Trophoblast cell (in vitro differentiated cells and primary cell): ENCODE data around the gene KLHL42.

ENCODE experiments used
- DNase-seq, 2 donors: peaks; one replicate each; pipeline ENCODE4 v3.0.0-alpha.2; 2016
- H2AFZ ChIP-seq: 2 replicates; pipeline ENCODE4 v1.6.1; 2013; ENCODE audit warnings: low read length, moderate library complexity, mild to moderate bottlenecking; ENCODE audit not compliant: insufficient read depth, poor library complexity
- H2AK5ac ChIP-seq: 2 replicates; pipeline ENCODE4 v1.6.1; 2013; ENCODE audit warnings: mild to moderate bottlenecking, low read length
- H2BK120ac ChIP-seq: 2 replicates; pipeline ENCODE4 v1.6.1; 2013; ENCODE audit warnings: low read length, mild to moderate bottlenecking, moderate library complexity; ENCODE audit not compliant: insufficient read depth, poor library complexity
- H2BK12ac ChIP-seq: 2 replicates; pipeline ENCODE4 v1.6.1; 2013; ENCODE audit warnings: mild to moderate bottlenecking, low read length, moderate library complexity
- H2BK5ac ChIP-seq: 2 replicates; pipeline ENCODE4 v1.6.1; 2013; ENCODE audit warnings: low read length, low read depth, moderate library complexity, mild to moderate bottlenecking; ENCODE audit not compliant: poor library complexity
- H3K14ac ChIP-seq: 2 replicates; pipeline ENCODE4 v1.6.1; 2013; ENCODE audit warnings: mild to moderate bottlenecking, low read length
- H3K18ac ChIP-seq: 2 replicates; pipeline ENCODE4 v1.6.1; 2013; ENCODE audit warnings: mild to moderate bottlenecking, low read length
- H3K23ac ChIP-seq: 2 replicates; pipeline ENCODE4 v1.6.1; 2013; ENCODE audit warnings: low read length
- H3K27ac ChIP-seq: 2 replicates; pipeline ENCODE4 v1.5.1; 2013; ENCODE audit warnings: low read depth, mild to moderate bottlenecking, inconsistent platforms, low read length, moderate library complexity
- H3K27me3 ChIP-seq: 2 replicates; pipeline ENCODE4 v1.6.1; 2013; ENCODE audit warnings: inconsistent platforms, mild to moderate bottlenecking, low read length, moderate library complexity; ENCODE audit not compliant: insufficient read depth
- H3K36me3 ChIP-seq, 2 experiments: 1 replicate in 1 of 2; 2 replicates in 1 of 2; pipeline ENCODE4 v1.6.1; 2013; ENCODE audit warnings: low read length in 2 of 2, mild to moderate bottlenecking in 2 of 2, moderate library complexity in 1 of 2; ENCODE audit not compliant: insufficient read depth in 2 of 2, control insufficient read depth in 1 of 2
- H3K4ac ChIP-seq: 2 replicates; pipeline ENCODE4 v1.6.1; 2013; ENCODE audit warnings: low read depth, mild to moderate bottlenecking, low read length, moderate library complexity
- H3K4me1 ChIP-seq, 2 experiments: 1 replicate in 1 of 2; 2 replicates in 1 of 2; pipeline ENCODE4 v1.6.1; 2013; ENCODE audit warnings: low read length in 2 of 2, mild to moderate bottlenecking in 2 of 2, moderate library complexity in 1 of 2; ENCODE audit not compliant: insufficient read depth in 2 of 2, control insufficient read depth in 1 of 2
- H3K4me2 ChIP-seq: 2 replicates; pipeline ENCODE4 v1.6.1; 2013; ENCODE audit warnings: inconsistent platforms, mild to moderate bottlenecking, low read length, moderate library complexity
- H3K4me3 ChIP-seq: 2 replicates; pipeline ENCODE4 v1.5.1; 2013; ENCODE audit warnings: mild to moderate bottlenecking, low read depth, low read length, inconsistent platforms
- H3K79me1 ChIP-seq: one replicate; pipeline ENCODE4 v1.6.1; 2013; ENCODE audit warnings: low read length
- H3K79me2 ChIP-seq: 2 replicates; pipeline ENCODE4 v1.6.1; 2013; ENCODE audit warnings: low read length, mild to moderate bottlenecking; ENCODE audit not compliant: control insufficient read depth, insufficient read depth, poor library complexity
- H3K9ac ChIP-seq: 2 replicates; pipeline ENCODE4 v1.6.1; 2013; ENCODE audit warnings: mild to moderate bottlenecking, low read length
- H3K9me3 ChIP-seq: 2 replicates; pipeline ENCODE4 v1.6.1; 2013; ENCODE audit warnings: low read depth, mild to moderate bottlenecking, control low read depth, inconsistent platforms, low read length; ENCODE audit not compliant: insufficient read depth
- H4K12ac ChIP-seq: 2 replicates; pipeline ENCODE4 v1.6.1; 2013; ENCODE audit warnings: low read depth, mild to moderate bottlenecking, low read length, moderate library complexity
- H4K8ac ChIP-seq: 2 replicates; pipeline ENCODE4 v1.6.1; 2013; ENCODE audit warnings: low read depth, mild to moderate bottlenecking, low read length, moderate library complexity
- H4K91ac ChIP-seq: one replicate; pipeline ENCODE4 v1.6.1; 2013; ENCODE audit warnings: low read depth, mild to moderate bottlenecking, low read length, moderate library complexity
- WGBS: extraction: QIAGEN DNeasy Blood & Tissue Kit; methylation state at CpG from one replicate; pipeline ENCODE4 v1.1.7; 2013; ENCODE audit warnings: missing lambda C conversion rate; ENCODE audit not compliant: insufficient read length, insufficient coverage; ENCODE audit errors: extremely low coverage; 5-methylcytosine and 5-hydroxymethylcytosine counted together

KLHL42 gene

GRCh38 chr12:27800819-27801218 is 20.8 kb downstream of the KLHL42 start:
- no peak overlapping the region for H3K4ac ChIP-seq
- H3K9me3 ChIP-seq, result peaks cover 3% of the 10 kb centered on the region
- no peak overlapping the region for H4K91ac ChIP-seq
- no peaks in the 10 kb centered on the region for H3K79me2 ChIP-seq
- DNase-seq, result no peak
- no peak overlapping the region for H2AK5ac ChIP-seq
- no peak overlapping the region for H2BK120ac ChIP-seq
- no peaks in the 10 kb centered on the region for H3K4me1 ChIP-seq
- no peaks in the 10 kb centered on the region for H3K27me3 ChIP-seq
- H2AFZ ChIP-seq, result no peak overlapping the region
- H3K9ac ChIP-seq, result no peak overlapping the region
- H3K14ac ChIP-seq, result no peak overlapping the region
- no peak overlapping the region for H2BK5ac ChIP-seq
- H4K8ac ChIP-seq, result no peak overlapping the region
- H3K4me2 ChIP-seq, result no peak overlapping the region
- H4K12ac ChIP-seq, result no peak overlapping the region
- no peak overlapping the region for H3K4me3 ChIP-seq
- no peak overlapping the region for H3K27ac ChIP-seq
- H3K79me1 ChIP-seq, result no peaks in the 10 kb centered on the region
- no peak overlapping the region for H3K23ac ChIP-seq
- H3K18ac ChIP-seq, result no peak overlapping the region
- no peak overlapping the region for H2BK12ac ChIP-seq
- WGBS, result no CpG with 5 or more reads among the region's 3 CpGs
- peaks cover 8 to 18% of the 10 kb centered on the region in 2 experiments for H3K36me3 ChIP-seq

- no peaks in the 10 kb centered on the region for H3K79me1 ChIP-seq
- H3K9ac ChIP-seq, result no peak overlapping the region
- H3K36me3 ChIP-seq, result peaks cover 6 to 13% of the 10 kb centered on the region in 2 experiments
- H4K12ac ChIP-seq, result no peak overlapping the region
- no peak overlapping the region for H2BK5ac ChIP-seq
- no peak overlapping the region for H3K18ac ChIP-seq
- no peak overlapping the region for H3K23ac ChIP-seq
- no peak overlapping the region for H2AK5ac ChIP-seq
- H3K4me1 ChIP-seq, result no peaks in the 10 kb centered on the region
- H2BK12ac ChIP-seq, result no peak overlapping the region
- no peak overlapping the region for H3K4me3 ChIP-seq
- no peak for DNase-seq
- no peak overlapping the region for H3K14ac ChIP-seq
- H4K8ac ChIP-seq, result no peak overlapping the region
- WGBS, result no CpG with 5 or more reads among the region's 5 CpGs
- no peaks in the 10 kb centered on the region for H3K27me3 ChIP-seq
- no peak overlapping the region for H4K91ac ChIP-seq
- H3K27ac ChIP-seq, result no peak overlapping the region
- H2BK120ac ChIP-seq, result no peak overlapping the region
- no peak overlapping the region for H2AFZ ChIP-seq
- no peak overlapping the region for H3K4me2 ChIP-seq
- no peaks in the 10 kb centered on the region for H3K79me2 ChIP-seq
- no peak overlapping the region for H3K4ac ChIP-seq
- H3K9me3 ChIP-seq, result peaks cover 3% of the 10 kb centered on the region
Measured at GRCh38 chr12:27801630-27802029, 21.6 kb downstream of the KLHL42 start.

- H2BK5ac ChIP-seq, result no peak overlapping the region
- H3K4ac ChIP-seq, result no peak overlapping the region
- H2BK120ac ChIP-seq, result no peak overlapping the region
- no peak overlapping the region for H3K4me2 ChIP-seq
- H3K27me3 ChIP-seq, result no peaks in the 10 kb centered on the region
- H3K4me3 ChIP-seq, result no peak overlapping the region
- H3K18ac ChIP-seq, result no peak overlapping the region
- no CpG with 5 or more reads among the region's 4 CpGs for WGBS
- H2BK12ac ChIP-seq, result no peak overlapping the region
- peaks cover 4 to 5% of the 10 kb centered on the region in 2 experiments for H3K36me3 ChIP-seq
- H3K27ac ChIP-seq, result no peak overlapping the region
- H3K4me1 ChIP-seq, result no peaks in the 10 kb centered on the region
- H3K23ac ChIP-seq, result no peak overlapping the region
- no peak overlapping the region for H2AFZ ChIP-seq
- no peak for DNase-seq
- no peaks in the 10 kb centered on the region for H3K79me2 ChIP-seq
- no peak overlapping the region for H2AK5ac ChIP-seq
- H3K79me1 ChIP-seq, result no peaks in the 10 kb centered on the region
- H3K9me3 ChIP-seq, result peaks cover 3% of the 10 kb centered on the region
- no peak overlapping the region for H3K14ac ChIP-seq
- no peak overlapping the region for H4K91ac ChIP-seq
- H3K9ac ChIP-seq, result no peak overlapping the region
- H4K12ac ChIP-seq, result no peak overlapping the region
- H4K8ac ChIP-seq, result no peak overlapping the region
Measured at GRCh38 chr12:27802511-27802910, 22.5 kb downstream of the KLHL42 start.

DNA sequence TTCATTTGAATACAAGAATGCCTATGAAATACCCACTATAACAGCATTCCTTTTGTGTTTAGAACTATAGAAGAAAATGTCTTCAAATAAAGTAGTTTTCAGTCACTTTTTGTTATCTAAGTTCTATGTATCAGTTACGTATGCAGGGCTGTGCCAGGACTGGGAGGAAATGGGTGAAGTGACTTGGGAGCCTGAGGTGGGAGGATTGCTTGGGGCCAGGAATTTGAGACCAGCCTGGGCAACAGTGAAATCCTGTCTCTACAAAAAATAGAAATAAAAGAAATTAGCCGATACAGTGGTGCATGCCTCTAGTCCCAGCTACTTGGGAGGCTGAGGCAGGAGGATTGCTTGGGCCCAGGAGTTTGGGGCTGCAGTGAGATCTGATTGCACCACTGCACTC is 22.9 kb downstream of the KLHL42 start:
- no peaks in the 10 kb centered on the region for H3K27me3 ChIP-seq
- H3K4me2 ChIP-seq, result no peak overlapping the region
- H3K79me1 ChIP-seq, result no peaks in the 10 kb centered on the region
- no peak overlapping the region for H4K8ac ChIP-seq
- no peaks in the 10 kb centered on the region for H3K9me3 ChIP-seq
- no peak overlapping the region for H2BK5ac ChIP-seq
- no peak overlapping the region for H2BK12ac ChIP-seq
- H3K4me3 ChIP-seq, result no peak overlapping the region
- H3K79me2 ChIP-seq, result no peaks in the 10 kb centered on the region
- H3K4me1 ChIP-seq, result no peaks in the 10 kb centered on the region
- no peak overlapping the region for H4K91ac ChIP-seq
- no peak overlapping the region for H3K14ac ChIP-seq
- H3K9ac ChIP-seq, result no peak overlapping the region
- no CpG with 5 or more reads among the region's 2 CpGs for WGBS
- no peak overlapping the region for H3K23ac ChIP-seq
- H2AK5ac ChIP-seq, result no peak overlapping the region
- H2AFZ ChIP-seq, result no peak overlapping the region
- H2BK120ac ChIP-seq, result no peak overlapping the region
- DNase-seq, result no peak
- H3K36me3 ChIP-seq, result peaks cover 0 to under 1% of the 10 kb centered on the region in 2 experiments
- no peak overlapping the region for H3K27ac ChIP-seq
- H3K4ac ChIP-seq, result no peak overlapping the region
- no peak overlapping the region for H3K18ac ChIP-seq
- no peak overlapping the region for H4K12ac ChIP-seq
